Ramos (cell line): ENCODE results near the gene HMHB1.

ENCODE experiments used
- in situ Hi-C: fragments of 300-500 bp; cut with MboI; formaldehyde crosslinking; loops from one replicate; pipeline ENCODE4 v1.14.3; 2022; ENCODE audit warnings: low sequenced_read_pairs; ENCODE audit not compliant: unreplicated experiment

HMHB1 gene

GRCh38 chr5:143860211-143860610, 48.2 kb downstream of the HMHB1 start:
- in situ Hi-C loops: no loop called here

- in situ Hi-C loops: no loop called here
Observed at GRCh38 chr5:143862271-143862670, 50.3 kb downstream of the HMHB1 start.

- in situ Hi-C loops: no loop called here
Observed at GRCh38 chr5:143865426-143866025, 53.6 kb downstream of the HMHB1 start.
